ENCODE measurements around the gene HOXA9. TPM values are rescaled to one million over a fixed set of nuclear protein-coding genes. Genes with fewer than 3 reads are reported as not detected.
A peak's percentile ranks its signal among the peaks of the same experiment; 100 is the strongest.

HOXA9 gene
- total RNA-seq, 1 donor from 2014 or later, result 46.5 TPM

DNA sequence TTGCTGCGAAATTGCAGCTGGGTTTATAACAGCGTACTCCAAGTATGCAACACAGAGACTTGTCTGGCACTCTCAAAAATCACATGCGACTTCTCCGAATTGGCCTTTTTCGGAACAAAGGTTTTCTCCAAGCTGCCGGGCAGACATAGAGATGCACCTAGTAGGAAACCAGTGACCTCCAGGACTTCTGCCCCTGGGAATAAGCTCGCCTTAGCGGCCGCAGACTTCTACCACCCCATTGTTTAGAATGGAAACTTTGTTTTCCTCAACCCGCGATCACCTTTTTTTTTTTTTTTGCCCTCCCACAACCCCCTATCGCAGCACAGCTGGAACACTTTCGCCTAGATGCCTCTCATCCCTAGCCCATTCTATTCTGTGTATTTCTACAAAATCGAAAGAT, 13.7 kb upstream of the HOXA9 start:
- no peaks in the 10 kb centered on the region for H3K36me3 ChIP-seq (ENCODE audit: control insufficient read depth, insufficient read depth, low read length)
- no peak for DNase-seq (ENCODE audit: low read depth)
- peak overlapping the region; percentile 72 for H3K4me3 ChIP-seq (ENCODE audit: low read depth, low read length)
- TF ChIP-seq, protein P1, sequence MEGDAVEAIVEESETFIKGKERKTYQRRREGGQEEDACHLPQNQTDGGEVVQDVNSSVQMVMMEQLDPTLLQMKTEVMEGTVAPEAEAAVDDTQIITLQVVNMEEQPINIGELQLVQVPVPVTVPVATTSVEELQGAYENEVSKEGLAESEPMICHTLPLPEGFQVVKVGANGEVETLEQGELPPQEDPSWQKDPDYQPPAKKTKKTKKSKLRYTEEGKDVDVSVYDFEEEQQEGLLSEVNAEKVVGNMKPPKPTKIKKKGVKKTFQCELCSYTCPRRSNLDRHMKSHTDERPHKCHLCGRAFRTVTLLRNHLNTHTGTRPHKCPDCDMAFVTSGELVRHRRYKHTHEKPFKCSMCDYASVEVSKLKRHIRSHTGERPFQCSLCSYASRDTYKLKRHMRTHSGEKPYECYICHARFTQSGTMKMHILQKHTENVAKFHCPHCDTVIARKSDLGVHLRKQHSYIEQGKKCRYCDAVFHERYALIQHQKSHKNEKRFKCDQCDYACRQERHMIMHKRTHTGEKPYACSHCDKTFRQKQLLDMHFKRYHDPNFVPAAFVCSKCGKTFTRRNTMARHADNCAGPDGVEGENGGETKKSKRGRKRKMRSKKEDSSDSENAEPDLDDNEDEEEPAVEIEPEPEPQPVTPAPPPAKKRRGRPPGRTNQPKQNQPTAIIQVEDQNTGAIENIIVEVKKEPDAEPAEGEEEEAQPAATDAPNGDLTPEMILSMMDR (IDR thresholded peaks at IDR 0.05; ENCODE audit: insufficient read depth, low read length, poor library complexity, severe bottlenecking), result no peak
- no peaks in the 10 kb centered on the region for H3K27me3 ChIP-seq (ENCODE audit: control insufficient read depth, insufficient read depth, low read length)

DNA sequence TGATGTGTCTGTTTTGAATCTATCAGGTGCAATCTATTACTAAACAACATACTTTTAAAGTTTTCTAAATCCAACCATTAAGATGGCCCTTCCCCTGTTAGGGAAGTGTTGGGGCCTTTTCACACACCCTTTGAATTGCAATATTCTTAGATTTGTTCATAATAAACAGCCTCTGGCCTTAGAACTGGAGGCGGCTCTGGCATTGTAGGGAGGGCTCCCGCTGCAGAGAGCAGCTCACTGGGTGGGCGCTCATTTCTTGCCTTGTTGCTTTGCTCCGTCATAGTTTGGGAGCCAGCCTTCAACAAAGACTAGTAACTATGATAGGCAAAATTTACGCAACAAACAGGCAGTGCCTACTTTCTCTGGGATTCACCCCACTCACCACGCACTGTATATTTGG, 13.0 kb upstream of the HOXA9 start:
- DNase-seq (ENCODE audit: low read depth), result no peak
- no peaks in the 10 kb centered on the region for H3K36me3 ChIP-seq (ENCODE audit: control insufficient read depth, insufficient read depth, low read length)
- peak overlapping the region; percentile 72 for H3K4me3 ChIP-seq (ENCODE audit: low read depth, low read length)
- no peaks in the 10 kb centered on the region for H3K27me3 ChIP-seq (ENCODE audit: control insufficient read depth, insufficient read depth, low read length)
- TF ChIP-seq, protein P1 (IDR thresholded peaks at IDR 0.05; ENCODE audit: insufficient read depth, low read length, poor library complexity, severe bottlenecking), result no peak

DNA sequence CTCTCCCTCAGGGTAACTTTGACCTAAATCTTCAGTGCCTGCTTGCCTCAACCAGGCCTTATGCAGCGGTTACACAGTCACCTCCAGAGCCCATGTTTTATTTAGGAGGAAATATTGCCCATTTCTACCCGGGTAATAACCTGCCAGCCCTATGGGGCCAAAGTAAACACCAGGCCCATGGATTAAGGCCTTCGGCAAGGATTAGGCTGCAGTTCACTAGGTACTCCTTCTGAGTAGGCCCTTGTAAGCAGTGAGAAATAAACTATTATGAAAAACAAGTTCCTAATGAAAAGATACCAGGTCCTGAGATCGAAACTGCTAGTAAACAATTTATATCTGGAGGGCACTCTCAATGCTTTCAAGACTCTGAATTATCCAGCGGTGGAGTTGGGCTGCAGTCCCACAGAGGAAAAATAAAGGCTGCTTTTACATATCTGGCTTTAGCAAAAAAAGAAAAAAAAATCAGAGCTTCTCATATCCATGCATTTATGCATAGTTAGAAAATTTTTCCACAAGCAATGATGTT, 12.5 kb upstream of the HOXA9 start:
- TF ChIP-seq, protein P1 (IDR thresholded peaks at IDR 0.05; ENCODE audit: insufficient read depth, low read length, poor library complexity, severe bottlenecking), result no peak
- Histone ChIP-seq H3K27me3 (ENCODE audit: control insufficient read depth, insufficient read depth, low read length) (no peaks in the 10 kb centered on the region), H3K4me3 (ENCODE audit: low read depth, low read length) (peak overlapping the region; percentile 72), H3K36me3 (ENCODE audit: control insufficient read depth, insufficient read depth, low read length) (peaks cover 1% of the 10 kb centered on the region)
- no peak for DNase-seq (ENCODE audit: low read depth)

DNA sequence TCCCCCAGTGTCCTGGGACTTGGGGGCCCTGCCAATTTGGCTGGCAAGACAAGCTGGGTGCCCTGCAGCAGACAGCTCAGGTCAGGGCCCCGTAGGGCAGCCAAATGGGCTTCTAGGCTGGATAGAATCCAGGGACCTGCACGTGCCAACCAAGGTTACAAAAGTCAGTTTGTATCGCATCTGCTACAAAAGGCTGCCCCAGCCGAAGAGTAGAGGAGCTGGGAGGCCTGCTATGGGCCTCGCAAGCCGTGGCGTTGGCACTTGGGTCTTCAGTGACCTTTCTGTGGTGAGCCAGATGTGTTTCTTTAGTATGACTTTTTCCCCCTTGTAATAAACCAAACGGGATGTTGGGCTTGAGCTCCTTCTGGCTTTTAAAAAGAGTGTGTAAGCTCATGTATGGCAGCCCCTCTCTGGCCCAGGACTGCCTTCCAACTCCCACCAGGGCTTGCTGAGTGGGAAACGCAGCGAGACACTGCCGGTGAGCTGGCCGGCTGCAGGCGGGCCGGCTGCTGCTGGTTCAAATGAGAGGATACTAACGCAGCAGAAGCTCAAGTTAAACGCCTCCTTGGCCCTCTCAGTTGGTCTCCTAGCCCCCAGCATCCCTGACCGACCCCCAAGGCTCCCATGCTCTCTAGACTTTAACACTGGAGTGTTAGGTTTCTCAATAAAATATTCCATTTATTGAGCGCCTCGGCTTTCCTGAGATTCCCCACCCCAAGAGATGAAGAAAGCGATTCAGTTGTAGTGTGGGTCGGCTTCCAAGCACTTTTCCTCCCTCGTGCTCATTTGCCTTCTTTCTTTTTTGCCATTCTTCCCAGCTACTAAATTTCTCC, 11.8 kb upstream of the HOXA9 start:
- Histone ChIP-seq H3K27me3 (ENCODE audit: control insufficient read depth, insufficient read depth, low read length) (no peaks in the 10 kb centered on the region), H3K36me3 (ENCODE audit: control insufficient read depth, insufficient read depth, low read length) (peaks cover 1% of the 10 kb centered on the region), H3K4me3 (ENCODE audit: low read depth, low read length) (peak overlapping the region; percentile 72)
- TF ChIP-seq, protein P1 (IDR thresholded peaks at IDR 0.05; ENCODE audit: insufficient read depth, low read length, poor library complexity, severe bottlenecking), result no peak
- no peak for DNase-seq (ENCODE audit: low read depth)

DNA sequence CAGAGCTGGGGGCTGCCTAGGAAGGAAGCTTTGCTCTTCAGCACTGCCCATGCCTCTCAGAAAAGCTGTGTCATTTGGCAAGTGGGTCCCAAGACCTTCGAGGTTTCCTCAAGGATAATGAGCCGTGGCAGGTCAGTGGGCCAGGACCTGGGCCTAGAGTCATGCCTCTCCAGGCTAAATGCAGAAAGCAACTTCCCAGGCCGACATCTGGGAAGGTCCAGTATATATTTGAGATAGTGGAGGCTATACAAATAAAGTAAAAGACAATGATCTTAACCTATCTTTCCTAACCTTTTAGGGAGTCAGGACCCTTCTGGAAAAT, 11.1 kb upstream of the HOXA9 start:
- Histone ChIP-seq H3K36me3 (ENCODE audit: control insufficient read depth, insufficient read depth, low read length) (peaks cover 1% of the 10 kb centered on the region), H3K27me3 (ENCODE audit: control insufficient read depth, insufficient read depth, low read length) (no peaks in the 10 kb centered on the region), H3K4me3 (ENCODE audit: low read depth, low read length) (peak overlapping the region; percentile 72)
- TF ChIP-seq, protein P1 (IDR thresholded peaks at IDR 0.05; ENCODE audit: insufficient read depth, low read length, poor library complexity, severe bottlenecking), result no peak
- DNase-seq (ENCODE audit: low read depth), result no peak

Data from kidney epithelial cell (primary cell).